ENCODE measurements around the gene HNRNPLL.
"Not testable (repeated sequence)": the region's sequence is repeated elsewhere in the genome, so short reads cannot be mapped to it uniquely, and the experiment has no call there.

Gene HNRNPLL

DNA sequence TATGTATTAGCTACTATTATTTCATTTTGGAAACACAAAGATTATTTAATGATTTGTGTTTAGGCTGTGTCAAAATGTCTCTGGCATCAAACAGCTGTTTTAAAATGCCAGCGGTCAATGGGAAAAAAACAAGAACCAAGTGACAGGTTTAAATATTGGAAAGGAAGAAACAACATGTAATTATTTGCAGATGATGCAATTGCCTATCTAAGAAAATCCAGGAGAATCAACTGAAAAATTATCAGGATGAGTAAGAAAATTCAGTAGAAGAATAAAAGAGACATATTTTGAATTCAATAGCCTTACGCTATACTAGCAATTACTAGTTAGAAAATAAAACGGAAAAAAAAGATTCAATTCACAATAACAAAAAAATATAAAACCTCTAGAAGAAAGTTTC lies 51.6 kb downstream of the HNRNPLL start:
- DNase-seq: no peak

DNA sequence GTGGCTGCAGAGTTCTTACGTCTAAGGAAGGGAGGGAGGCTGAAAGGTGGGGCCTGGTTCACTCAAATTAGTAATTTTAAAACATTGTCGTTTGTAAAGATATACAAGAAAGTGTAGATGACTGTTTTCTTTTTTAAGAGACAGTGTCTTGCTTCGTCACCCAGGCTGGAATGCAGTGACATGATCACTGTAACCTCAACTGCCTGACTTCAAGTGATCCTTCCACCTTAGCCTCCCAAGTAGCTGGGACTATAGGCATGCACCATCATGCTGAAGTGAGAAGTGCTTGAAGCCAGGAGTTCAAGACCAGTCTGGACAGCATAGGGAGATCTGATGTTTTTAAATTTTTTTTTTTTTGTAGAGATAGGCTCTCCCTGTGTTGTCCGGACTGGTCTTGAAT lies 52.9 kb downstream of the HNRNPLL start:
- no peak for DNase-seq

DNA sequence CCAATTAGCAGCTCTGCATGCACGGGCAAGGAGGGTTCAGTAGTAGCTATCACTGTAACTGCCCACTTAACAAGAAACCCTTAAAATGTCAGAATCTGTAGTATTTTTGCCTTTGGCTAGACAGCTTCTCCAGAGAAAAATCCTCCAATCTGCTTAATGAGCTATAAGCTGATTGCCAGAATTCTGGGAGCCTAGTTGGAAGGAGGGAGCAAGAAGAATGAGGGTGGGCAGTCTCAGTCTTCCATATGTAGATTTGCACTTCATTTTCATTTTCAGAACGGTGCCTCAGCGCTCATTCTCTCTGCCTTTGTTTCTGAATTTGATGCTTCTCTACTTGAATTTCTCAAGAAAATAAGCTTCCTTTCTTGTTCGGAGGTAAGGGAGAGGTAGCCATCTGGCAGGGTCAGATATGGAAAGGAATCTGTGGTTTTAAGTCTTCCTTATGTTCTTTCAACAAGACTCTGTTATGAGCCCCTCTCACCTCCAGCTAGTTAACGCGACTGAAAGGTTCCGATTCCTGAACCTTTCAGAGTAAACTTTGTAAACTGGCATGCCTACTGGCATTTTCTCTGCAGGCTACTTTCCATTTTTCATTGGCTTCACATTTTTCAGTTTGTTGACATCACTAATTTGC lies 53.5 kb downstream of the HNRNPLL start:
- no peak for DNase-seq

DNA sequence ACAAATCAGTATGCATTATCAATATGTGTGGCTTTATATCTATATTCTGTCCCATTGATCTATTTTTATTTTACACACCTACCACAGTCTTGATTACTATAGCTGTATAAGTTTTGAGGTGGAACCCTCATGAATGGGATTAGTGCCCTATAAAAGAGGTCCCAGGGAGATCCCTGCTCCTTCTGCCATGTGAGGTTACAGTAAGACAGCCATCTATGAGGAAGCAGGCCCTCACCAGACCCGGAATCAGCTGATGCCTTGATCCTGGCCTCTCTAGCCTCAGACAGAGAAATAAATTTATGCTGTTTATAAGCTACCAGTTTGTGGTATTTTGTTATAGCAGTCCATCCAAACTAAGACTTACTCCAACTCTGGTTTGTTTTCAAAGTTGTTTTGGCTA lies 54.9 kb downstream of the HNRNPLL start:
- no peak for DNase-seq

DNA sequence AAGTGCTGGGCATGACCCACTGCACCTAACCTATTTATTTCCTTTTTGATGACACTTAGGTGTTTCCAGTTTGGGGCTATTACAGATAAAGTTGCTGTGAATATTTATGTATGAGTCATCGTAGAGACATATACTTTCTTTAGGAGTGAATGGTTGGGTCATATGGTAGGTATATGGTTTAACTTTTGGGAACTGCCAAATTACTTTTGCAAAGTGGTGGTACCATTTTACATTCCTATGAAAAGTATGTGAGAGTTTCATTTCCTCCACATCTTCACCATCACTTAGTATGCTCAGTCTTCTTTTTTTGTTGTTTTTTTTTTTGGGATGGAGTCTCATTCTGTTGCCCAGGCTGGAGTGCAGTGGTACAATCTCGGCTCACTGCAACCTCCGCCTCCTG lies 56.1 kb downstream of the HNRNPLL start:
- no peak for DNase-seq

DNA sequence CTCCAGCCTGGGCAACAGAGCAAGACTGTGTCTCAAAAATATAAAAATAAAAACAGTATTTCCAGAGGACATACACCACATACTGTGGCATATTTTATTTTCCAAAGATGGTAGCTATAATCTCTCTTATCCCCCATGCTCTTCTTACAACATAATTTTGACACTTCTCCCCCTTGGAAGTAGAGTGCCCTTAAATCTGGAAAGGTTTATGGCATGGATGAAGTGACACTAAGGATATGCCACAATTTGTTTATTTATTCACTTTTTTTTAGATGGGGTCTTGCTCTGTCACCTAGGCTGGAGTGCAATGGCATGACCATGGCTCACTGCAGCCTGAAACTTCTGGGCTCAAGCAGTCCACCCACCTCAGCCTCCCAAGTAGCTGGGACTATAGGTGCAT lies 56.7 kb downstream of the HNRNPLL start:
- DNase-seq: no peak

DNA sequence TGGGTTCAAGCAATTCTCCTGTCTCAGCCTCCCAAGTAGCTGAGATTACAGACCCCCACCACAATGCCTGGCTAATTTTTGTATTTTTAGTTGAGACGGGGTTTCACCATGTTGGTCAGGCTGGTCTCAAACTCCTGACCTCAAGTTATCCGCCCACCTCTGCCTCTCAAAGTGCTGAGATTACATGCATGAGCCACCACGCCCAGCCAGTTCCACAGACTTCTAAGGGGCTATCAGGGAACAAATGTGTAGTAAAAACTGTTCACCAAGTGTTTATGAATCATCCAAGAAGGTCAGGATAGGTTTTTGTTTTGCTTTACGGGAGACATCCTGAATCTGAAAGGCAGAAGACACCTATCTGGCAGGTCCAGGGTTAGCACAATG lies 60.5 kb downstream of the HNRNPLL start:
- DNase-seq: peak; percentile 77

DNA sequence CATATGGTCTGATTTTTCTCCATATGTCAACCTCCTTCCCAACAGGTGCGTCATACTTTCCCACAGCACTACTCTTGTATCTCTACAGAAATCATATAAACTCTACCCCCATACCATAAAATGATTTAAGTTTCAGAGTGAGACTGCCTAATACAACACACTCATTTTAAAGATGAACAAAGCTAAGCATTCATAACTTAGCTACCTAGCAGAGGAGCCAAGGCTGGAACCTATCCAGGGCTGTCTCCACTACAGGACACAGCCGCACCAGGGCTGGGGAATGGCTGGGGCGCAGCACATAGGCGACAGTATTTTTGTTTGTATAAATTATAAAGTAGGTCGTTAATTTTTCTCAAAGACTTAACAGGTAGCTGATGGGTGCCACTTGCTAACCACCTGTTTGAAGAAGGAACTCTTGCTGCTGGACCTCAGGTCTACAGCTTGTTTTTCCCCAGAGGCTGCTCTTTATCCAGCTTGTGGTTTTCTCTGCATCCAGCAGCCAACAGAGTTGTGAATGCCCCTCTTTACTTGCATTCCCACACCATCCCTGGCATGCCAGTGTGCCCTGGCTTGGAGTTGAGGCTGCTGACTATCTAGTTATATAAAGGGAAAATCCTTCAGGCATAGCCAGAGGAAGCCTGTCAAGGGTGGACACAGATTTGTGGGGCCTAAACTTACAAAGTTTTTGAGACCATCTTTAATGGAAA lies 62.0 kb downstream of the HNRNPLL start:
- no peak for DNase-seq

DNA sequence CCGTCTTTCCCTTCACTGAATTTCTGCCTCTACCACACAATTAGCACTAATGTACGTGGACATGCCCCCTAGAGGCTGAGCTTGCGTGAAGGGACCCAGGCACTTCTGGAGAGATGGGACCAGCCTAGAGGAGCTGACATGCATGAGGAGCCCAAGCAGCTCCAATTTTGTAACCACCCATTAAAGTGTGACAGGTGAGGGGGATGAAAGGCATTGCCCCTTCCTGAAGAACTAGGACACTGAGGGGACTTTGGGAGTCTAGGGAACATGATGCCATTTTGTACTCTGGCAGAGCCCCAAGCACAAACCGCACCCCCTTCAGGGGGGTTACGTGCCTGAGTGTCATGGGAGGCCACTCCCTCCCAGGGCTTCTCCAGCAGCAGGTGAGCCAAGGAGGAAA lies 63.6 kb downstream of the HNRNPLL start:
- no peak for DNase-seq

DNA sequence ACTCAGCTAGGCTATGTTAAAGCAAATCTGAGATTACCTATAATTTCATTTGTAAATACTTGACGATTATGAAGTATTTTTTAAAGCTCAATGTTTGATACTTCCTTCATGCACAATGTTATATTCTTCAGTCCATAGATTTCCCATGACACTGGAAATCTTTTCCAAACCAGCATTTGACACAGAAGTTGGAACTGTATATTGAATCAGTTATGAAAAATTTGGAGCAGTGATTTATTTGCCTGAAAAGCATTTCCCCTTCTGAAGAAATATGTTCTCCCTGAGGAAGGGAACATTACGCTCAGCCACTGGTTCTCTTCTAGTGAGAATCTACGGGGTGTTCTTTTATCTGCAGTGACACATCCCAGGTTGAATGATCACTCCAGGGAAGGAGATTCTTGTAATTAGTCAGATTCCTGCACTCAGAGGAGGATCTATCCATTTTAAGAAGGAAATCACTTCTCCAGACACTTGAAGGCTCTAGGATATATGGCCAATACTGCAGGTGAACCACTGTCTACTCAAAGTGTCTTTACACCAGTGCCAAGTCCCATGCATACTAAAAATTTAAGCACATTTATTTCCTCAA lies 64.7 kb downstream of the HNRNPLL start:
- no peak for DNase-seq

DNA sequence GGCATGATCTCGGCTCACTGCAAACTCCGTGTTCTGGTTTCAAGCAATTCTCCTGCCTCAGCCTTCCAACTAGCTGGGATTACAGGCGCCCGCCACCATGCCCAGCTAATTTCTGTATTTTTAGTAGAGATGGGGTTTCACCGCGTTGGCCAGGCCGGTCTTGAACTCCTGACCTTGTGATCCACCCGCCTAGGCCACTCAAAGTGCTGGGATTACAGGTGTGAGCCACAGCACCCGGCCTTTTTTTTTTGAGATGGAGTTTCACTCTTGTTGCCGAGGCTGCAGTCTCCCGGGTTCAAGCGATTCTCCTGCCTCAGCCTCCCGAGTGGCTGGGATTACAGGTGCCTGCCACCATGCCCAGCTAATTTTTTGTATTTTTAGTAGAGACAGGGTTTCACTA lies 65.4 kb downstream of the HNRNPLL start:
- DNase-seq: not testable (repeated sequence)

DNA sequence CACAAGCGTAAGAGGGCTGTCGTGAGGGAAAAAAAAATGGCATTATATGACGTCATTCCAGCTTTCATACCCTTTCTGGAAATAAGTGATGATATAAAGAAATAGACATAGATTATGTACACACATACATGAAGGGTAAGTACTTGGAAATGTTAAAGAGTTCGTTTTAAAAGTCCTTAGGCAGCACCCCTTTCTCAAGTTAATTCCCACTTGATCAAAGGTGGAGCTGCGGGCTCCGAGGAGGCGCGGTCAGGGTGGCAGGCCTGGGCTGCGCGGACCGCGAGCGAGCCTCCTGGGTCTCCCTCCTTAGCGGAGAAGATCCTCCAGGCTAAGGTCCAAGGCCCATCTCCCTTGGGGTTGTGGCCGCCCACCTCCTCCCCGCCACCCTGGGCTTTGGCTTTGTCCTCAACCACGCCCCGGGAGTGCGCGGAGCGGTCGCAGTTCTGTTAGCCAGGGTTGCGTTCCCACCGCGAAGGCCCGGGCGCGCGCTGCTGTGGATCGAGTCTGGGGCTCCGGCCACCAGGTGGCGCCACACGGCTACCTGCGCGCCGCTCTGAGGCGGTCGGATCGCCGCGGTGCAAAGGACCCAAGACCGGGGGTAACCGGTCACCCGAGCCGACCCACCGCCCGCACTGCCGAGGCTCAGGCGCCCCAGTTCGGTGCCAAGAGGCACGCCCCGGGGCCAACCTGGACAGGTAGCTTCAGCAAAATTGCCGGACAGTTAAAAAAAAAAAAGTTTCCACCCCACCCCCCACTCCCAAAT lies 66.8 kb downstream of the HNRNPLL start:
- DNase-seq: peak; percentile 90

DNA sequence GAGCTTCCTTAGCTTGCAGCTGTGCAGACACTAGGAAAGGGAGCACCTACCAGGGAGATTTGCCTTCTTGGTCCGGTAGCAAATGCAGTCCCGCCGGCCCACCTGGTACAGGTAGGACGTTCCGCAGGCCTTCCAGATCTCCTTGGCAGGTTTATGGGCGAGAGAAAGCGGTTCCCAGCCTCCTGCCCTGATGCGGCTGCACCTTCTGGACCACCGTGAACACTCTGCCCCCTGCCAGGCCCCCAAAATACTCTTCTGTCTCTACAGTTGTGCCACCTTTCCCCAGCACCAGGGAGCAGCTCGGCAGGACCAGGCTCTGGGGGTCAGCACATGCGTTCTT lies 67.4 kb downstream of the HNRNPLL start:
- no peak for DNase-seq

DNA sequence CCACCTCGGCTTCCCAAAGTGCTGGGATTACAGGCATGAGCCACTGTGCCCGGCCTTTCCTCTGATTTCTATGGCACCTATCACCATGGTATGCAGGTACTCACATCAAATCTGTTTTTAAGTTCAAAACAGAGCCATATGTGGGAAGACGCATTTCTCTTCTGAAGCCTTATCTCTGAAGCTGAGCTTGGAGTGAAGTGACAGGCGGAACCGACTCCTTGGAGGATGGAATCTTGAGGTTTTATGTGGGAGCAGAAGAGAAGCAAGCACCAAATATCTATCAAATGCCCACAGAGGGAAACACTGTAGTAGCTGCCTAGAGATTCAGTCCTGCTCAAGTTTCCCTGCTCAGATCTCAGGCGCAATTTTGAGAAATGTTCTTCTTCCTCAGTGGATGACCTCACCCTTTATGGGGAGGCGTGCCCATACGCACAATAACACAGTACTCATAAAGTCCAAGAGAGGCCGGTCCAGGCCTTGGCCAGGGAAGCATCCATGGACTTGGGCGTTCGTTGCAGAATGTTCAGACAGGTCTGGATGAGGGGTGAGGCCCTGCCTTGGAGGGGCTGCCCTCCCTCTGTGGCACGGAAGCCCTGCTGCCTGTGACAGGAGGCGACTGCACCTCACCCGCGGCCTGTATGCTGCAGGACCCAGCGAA lies 67.9 kb downstream of the HNRNPLL start:
- no peak for DNase-seq

DNA sequence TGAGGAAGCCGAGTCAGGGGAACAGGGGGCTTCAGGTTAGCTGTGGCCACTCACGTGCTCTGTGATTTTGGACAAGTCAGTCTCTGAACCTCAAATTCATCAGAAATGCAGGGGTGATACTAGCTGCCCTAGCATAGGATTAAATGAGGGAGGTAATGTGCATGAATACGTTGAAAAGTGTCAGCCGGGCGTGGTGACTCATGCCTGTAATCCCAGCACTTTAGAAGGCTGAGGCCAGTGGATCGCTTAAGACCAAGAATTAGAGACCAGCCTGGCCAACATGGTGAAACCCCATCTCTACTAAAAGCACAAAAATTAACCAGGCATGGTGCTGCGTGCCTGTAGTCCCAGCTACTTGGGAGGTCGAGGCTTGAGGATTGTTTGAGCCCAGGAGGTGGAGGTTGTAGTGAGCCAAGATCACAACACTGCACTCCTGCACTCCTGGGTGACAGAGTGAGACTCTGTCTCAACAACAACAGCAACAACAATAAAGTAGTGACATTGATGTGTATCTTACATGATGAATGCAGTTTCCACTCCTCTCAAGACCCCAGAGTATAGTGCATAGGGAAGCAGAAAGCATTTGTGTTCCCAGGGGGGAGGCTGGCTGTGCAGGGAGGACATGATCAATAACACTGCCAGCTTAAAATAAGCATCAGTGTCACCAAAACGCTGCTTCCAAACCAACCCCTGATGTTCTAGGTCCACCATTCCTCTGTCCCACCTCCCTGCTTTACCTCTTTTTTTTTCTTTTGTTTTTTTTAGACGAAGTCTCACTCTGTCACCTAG lies 68.8 kb downstream of the HNRNPLL start:
- DNase-seq: no peak

DNA sequence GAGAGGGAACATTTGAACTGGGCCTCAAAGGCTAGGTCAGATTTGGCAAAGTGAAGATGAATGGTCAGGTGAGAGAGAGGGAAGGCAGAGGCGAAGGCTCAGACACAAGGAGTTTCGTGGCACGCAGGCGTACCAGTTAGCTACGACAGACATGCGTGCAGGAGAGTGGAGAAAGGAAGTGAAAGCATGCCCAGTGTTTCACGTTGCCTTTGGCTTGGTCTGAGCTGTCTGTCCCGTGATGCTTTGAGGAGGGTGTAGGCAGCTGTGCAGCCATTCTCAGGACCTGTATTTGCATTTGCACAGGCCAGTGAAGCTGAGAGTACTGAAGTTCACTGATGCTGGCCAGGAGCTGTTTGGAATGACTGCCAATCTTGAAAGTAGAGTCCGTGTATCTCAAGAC lies 69.5 kb downstream of the HNRNPLL start:
- DNase-seq: no peak

DNA sequence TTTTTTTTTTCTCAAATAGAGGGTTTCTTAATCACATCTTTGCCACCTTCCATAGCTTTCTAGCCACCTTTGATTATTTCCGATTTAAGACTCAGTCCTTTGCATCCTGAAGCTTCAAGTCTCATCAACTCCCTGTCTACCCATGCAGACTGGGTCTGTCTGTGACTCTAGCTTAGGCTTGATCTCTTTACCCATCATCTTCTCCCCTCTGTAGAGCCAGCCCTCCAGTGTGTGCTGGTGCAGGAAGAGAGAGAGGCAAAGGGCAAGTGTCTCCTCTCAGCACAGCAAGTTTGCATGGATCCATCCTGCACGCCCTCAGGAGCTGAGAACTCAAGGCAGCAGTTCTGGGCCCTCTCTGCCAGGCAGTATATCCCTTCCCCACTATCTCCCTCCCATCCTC lies 70.4 kb downstream of the HNRNPLL start:
- no peak for DNase-seq

DNA sequence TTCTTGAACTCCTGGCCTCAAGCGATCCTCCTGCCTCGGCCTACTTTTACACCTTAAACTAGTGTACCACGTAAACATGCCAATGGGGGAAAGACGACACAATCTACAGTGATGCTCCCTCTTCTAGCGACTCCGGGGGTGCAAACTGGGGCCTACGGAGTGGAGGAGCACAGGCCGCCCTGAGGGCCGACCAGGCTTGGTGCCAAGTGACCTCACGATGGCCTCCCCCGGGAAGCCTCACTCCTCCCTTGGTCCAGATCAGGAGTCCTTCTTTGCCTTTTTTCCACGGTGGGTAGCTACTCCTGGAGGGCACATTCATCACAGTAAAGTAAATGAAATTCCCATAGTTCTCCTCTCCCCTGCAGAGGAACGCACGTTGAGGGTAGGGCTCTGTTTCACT lies 73.5 kb downstream of the HNRNPLL start:
- peak; percentile 41 for DNase-seq

DNA sequence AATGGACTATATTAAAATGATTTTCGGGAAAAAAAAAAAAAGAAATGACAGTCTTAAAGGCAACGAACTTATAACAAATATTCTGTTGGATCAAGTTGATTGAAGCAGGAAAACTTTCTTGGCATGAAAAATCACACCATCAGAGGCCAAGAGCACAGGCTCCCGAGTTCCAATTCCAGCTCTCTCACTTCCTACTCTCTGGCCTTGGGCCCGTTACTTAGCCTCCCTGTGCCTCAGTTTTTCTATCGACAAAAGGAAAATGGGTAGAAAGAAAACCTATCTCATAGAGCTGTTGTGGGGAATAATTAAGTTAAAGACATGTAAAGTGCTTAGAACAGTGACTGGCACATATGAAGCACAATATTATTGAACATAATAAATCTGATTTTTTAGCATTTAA lies 74.2 kb downstream of the HNRNPLL start:
- DNase-seq: no peak

DNA sequence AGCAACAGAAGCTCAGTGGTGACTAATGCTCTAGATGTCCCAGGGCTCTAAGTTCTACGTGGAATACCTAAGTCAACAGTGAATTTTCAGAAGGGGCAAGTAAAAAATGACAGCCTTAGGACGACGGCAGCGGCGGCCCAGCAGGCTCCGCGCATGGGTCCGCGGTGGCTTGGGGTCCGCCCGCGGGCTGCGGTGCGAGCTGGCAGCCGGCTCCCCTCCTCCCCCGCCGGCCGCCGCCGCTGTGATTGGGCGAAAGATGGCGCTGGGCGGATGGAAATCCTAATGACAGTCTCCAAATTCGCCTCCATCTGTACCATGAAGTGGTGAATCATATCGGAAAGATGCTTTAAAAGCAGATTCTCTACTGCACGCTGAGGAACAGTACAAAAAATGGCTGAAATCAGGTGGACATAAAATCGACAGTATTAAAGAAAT lies 74.7 kb downstream of the HNRNPLL start:
- peak; percentile 85 for DNase-seq

DNA sequence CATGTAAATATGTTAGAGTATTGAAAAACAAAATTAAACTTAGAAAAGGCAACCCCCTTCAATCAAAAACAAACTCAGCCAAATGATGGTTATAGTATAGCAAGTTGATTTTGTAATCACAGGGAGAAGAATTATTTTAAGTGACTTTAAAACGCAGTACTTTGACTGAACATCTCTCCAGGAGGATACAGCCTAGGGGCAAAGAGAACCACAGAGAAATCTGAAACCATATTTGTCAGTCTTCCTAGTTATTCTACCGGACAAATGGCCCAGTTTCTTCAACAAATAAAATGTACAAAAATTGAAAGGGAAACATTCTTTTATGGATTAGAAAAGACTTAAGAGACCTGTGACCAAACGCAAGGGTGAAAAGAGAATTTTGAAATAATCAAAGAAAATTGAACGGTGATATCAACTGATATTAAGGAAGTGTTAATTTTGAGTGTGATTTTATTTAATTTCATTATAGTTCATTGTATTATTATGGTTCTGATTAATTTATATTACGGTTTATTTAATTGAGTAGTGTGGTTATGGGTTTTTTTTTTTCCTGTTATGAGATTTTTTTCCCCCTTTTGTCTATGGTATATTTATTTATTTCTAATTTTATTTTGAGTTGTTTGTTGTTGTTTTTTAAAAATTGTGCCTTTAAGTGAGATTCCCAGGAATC lies 75.3 kb downstream of the HNRNPLL start:
- DNase-seq: no peak

DNA sequence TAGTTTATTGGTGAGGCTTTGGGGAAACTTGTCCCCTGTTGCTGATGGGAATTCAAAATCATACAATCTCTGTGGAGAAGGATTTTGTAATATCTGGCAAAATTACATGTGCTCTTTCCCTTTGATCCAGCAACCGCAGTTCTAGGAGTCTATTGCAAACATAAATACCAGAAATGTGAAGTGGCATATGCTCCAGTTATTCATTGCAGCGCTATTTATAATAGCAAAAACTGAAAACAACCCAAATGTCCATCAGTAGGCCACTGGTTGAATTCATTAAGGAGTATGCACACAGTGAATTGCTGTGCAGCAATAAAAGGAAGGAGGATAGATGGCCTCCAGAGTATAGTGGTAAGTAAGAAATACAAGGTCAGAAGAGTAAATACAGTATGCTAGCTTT lies 76.5 kb downstream of the HNRNPLL start:
- no peak for DNase-seq

All from islet precursor cell (in vitro differentiated cells).